ENCODE data around the gene STK32B.

DNA sequence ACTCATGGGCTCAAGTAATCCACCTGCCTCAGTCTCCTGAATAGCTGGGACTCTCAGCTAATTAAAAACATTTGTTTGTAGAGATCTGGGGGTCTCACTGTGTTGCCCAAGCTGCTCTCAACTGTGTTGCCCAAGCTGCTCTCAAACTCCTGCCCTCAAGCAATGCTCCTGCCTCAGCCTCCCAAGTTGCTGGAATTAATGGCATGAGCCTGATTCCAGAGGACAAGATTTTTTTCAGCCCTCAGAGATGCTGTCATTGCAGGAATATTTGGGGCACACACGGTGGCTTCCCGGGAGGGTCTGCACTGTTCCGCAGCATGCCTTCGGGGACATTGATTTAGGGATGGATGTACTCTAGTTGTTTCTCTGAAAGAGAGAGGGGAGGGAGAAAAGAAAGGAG is 49.7 kb downstream of the STK32B start:
- TF ChIP-seq CTCF (IDR thresholded peaks at IDR 0.05) (no peak), EP300 (IDR thresholded peaks at IDR 0.05) (no peak), POLR2AphosphoS5 (IDR thresholded peaks at IDR 0.05) (no peak)

Measured in upper lobe of left lung (tissue), 4 donors.